NCI-H345 treated with DMSO at 0.1 percent for 48 hours (cell line): Measurements from ENCODE around the gene ADRM1.

Source experiments
- DNase-seq: peaks from one replicate; lab custom pipeline; 2025; ENCODE audit not compliant: unreplicated experiment; lab: John Stamatoyannopoulos, UW

ADRM1 gene

GRCh38 chr20:62309947-62310756 is 7.4 kb downstream of the ADRM1 start:
- DNase-seq = no peak

GRCh38 chr20:62310757-62311121 is 7.9 kb downstream of the ADRM1 start:
- DNase-seq = no peak

- no peak for DNase-seq
Measured at GRCh38 chr20:62311150-62311549, 8.4 kb downstream of the ADRM1 start.

- no peak for DNase-seq
Measured at GRCh38 chr20:62311832-62312661, 9.2 kb downstream of the ADRM1 start.

- DNase-seq = no peak
Measured at GRCh38 chr20:62312662-62312977, 9.8 kb downstream of the ADRM1 start.

GRCh38 chr20:62313021-62313420 is 10.2 kb downstream of the ADRM1 start:
- DNase-seq = no peak

- DNase-seq = no peak
Measured at GRCh38 chr20:62313460-62314338, 10.9 kb downstream of the ADRM1 start.

- DNase-seq = no peak
Measured at GRCh38 chr20:62314339-62314638, 11.5 kb downstream of the ADRM1 start.

GRCh38 chr20:62314711-62315302 is 12.0 kb downstream of the ADRM1 start:
- no peak for DNase-seq

- DNase-seq = no peak
Measured at GRCh38 chr20:62315773-62316172, 13.0 kb downstream of the ADRM1 start.

- no peak for DNase-seq
Measured at GRCh38 chr20:62316331-62317166, 13.8 kb downstream of the ADRM1 start.

- no peak for DNase-seq
Measured at GRCh38 chr20:62317167-62317655, 14.4 kb downstream of the ADRM1 start.

- DNase-seq = no peak
Measured at GRCh38 chr20:62318400-62319345, 15.9 kb downstream of the ADRM1 start.

- no peak for DNase-seq
Measured at GRCh38 chr20:62319346-62319909, 16.6 kb downstream of the ADRM1 start.

GRCh38 chr20:62320581-62321354 is 18.0 kb downstream of the ADRM1 start:
- DNase-seq = no peak

- DNase-seq = no peak
Measured at GRCh38 chr20:62321521-62321948, 18.7 kb downstream of the ADRM1 start.

GRCh38 chr20:62321975-62322374 is 19.2 kb downstream of the ADRM1 start:
- no peak for DNase-seq

- DNase-seq = no peak
Measured at GRCh38 chr20:62322492-62323041, 19.8 kb downstream of the ADRM1 start.
